GM18502 (cell line): Measurements from ENCODE around the gene GJC3.
"Not testable (repeated sequence)": the region's sequence is repeated elsewhere in the genome, so short reads cannot be mapped to it uniquely, and the experiment has no call there.

Experiments used
- ATAC-seq: cut with Tn5 transposase; IDR thresholded peaks from one replicate; pipeline ENCODE4 v1.9.1; 2021; ENCODE audit warnings: mild to moderate bottlenecking; ENCODE audit not compliant: unreplicated experiment, poor library complexity

Gene GJC3, protein sequence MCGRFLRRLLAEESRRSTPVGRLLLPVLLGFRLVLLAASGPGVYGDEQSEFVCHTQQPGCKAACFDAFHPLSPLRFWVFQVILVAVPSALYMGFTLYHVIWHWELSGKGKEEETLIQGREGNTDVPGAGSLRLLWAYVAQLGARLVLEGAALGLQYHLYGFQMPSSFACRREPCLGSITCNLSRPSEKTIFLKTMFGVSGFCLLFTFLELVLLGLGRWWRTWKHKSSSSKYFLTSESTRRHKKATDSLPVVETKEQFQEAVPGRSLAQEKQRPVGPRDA

GRCh38 chr7:99928994-99929729 is at the start of gene GJC3:
TSS of gene GJC3 (minus strand) at chr7:99929620. CDS start at chr7:99929620, 0 bp downstream.
- no peak for ATAC-seq

- ATAC-seq = no peak
Measured at GRCh38 chr7:99976626-99977025, 47.2 kb upstream of the GJC3 start.

DNA sequence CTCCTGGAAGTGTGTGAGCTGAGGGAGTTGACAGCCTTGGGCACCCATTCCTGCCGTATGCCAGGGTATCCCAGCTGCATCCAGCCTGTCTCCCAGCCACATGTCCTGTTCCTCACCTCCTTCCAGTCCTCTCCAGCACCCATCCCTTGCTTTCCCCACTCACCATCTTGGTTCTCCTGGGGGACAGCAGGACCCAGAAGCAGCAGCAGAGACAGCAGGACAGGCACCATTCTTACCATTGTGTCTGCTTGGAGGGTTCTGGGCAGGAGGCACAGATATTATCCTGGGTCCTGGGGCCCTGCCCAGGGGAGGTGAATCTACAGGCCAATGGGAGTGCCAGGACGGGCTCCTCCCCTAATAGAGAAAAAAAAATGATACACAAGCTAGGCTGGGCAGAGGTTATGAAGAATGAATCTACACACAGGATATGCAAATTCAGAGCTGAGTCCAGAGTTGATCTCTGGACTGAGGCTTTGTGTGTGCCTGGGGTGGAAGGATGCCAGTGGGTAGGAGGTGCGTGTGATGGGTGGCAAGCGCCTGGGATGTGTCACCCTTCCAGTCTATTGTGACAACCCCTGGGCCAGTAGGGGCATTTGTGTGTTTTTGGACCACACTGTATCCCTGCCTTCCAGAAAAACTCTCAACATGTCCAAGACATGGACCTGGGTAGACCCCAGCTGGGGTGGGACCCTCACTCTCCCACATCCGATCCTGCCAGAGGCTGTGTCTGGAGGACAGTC is 46.5 kb upstream of the GJC3 start, which contains the start of gene AZGP1:
TSS of gene AZGP1 (minus strand) at position 250 of the 740 bp plus-strand sequence. CDS start at position 239, 11 bp downstream.
- ATAC-seq = no peak

DNA sequence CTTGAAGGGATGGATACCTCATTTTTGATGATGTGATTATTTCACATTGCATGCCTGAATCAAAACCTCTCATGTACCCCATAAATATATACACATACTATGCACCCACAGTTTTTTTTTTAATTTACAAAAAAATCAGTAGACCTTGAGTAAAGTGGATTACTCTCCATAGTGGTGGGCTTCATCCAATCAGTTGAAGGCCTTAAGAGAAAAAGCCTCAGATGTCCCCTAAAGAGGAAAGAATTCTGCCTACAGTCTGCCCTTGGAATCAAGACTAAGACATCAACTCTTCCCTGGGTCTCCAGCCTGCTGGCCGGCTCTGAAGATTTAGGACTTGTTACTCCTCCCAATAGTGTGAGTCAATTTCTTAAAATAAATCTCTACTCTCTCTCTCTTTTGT is 45.3 kb upstream of the GJC3 start:
- no peak for ATAC-seq

DNA sequence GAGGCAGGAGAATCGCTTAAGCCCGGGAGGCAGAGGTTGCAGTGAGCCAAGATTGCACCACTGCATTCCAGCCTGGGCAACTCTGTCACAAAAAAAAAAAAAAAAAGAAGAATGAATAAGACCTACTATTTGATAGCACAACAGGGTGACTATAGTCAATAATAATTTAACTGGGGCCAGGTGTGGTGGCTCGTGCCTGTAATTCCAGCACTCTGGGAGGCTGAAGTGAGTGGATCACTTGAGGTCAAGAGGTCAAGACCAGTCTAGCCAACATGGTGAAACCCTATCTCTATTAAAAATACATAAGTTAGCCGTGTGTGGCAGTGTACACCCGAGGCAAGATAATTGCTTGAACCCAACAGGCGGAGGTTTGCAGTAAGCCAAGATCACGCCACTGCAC is 44.4 kb upstream of the GJC3 start:
- not testable (repeated sequence) for ATAC-seq

GRCh38 chr7:99971242-99971641 is 41.8 kb upstream of the GJC3 start:
- no peak for ATAC-seq

DNA sequence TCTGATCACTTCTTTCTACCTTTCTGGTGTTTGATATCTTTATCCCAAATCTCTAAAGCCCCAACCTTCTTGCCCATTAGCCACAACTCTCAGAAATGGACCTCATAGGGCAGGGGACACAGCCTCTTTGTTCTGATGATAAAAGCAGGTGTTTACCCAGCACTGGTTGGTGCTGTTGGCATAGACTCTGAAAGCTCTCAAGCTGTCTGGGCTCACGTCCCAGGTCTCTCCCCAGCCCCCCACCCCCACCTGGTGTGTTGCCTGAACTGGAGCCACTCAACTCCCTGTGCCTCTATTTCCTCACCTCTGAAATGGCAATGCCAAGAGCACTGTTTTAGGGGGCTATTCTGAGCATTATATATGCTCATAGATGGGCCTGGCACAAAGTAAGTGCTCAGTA is 40.4 kb upstream of the GJC3 start:
- not testable (repeated sequence) for ATAC-seq

- no peak for ATAC-seq
Measured at GRCh38 chr7:99969298-99969697, 39.9 kb upstream of the GJC3 start.

DNA sequence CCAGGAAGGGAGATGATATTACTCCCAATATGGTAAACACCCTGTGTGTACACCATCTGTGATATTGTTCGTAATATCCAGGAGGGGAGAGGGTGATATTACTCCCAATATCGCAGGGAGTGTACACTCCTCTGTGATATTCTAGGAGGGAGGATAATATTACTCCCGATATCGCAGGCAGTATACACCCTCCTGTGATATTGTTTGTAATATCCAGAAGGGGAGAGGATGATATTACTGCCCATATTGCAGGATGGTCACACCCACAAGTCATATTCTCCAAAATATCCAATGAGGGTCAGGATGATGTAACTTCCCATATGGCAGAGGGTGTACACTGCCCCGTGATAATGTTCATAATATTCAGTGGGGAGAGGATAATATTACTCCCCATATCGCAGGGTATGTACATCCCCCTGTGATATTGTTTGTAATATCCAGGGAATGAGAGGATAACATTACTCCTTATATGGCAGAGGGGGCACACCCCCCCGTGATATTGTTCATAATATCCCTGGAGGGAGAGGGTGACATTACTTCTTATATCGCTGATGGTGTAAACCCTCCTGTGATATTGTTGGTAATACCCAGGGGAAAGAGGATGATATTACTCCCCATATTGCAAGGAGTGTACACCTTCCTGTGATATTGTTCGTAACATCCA is 29.3 kb upstream of the GJC3 start:
- ATAC-seq = no peak

- ATAC-seq = no peak
Measured at GRCh38 chr7:99955247-99955646, 25.8 kb upstream of the GJC3 start.

- ATAC-seq = not testable (repeated sequence)
Measured at GRCh38 chr7:99954643-99955042, 25.2 kb upstream of the GJC3 start.

- ATAC-seq = no peak
Measured at GRCh38 chr7:99953649-99954048, 24.2 kb upstream of the GJC3 start.

DNA sequence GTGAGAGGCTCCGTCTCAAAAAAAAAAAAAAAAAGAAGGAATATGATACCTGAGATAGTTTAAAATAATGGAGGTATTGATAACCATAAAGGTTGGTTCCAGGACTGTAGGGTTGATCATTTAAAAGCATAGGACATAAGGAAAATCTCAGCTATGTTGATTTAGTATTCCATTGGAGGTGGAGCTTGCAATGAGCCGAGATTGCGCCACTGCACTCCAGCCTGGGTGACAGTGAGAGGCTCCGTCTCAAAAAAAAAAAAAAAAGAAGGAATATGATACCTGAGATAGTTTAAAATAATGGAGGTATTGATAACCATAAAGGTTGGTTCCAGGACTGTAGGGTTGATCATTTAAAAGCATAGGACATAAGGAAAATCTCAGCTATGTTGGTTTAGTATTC is 23.2 kb upstream of the GJC3 start:
- not testable (repeated sequence) for ATAC-seq

DNA sequence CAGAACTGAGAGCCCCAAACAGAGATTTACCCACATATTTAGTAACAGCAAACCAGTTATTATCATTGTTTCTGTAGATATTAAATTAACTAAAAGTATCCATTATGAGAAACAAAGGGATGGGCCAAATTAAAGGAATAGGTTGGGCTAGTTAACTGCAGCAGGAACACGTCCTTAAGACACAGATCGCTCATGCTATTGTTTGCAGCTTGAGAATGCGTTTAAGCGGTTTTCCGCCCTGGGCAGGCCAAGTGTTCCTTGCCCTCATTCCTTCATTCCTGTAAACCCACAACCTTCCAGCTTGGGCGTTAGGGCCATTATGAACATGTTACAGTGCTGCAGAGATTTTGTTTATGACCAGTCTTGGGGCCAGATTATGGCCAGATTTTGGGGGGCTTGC is 21.4 kb upstream of the GJC3 start:
- ATAC-seq = not testable (repeated sequence)

DNA sequence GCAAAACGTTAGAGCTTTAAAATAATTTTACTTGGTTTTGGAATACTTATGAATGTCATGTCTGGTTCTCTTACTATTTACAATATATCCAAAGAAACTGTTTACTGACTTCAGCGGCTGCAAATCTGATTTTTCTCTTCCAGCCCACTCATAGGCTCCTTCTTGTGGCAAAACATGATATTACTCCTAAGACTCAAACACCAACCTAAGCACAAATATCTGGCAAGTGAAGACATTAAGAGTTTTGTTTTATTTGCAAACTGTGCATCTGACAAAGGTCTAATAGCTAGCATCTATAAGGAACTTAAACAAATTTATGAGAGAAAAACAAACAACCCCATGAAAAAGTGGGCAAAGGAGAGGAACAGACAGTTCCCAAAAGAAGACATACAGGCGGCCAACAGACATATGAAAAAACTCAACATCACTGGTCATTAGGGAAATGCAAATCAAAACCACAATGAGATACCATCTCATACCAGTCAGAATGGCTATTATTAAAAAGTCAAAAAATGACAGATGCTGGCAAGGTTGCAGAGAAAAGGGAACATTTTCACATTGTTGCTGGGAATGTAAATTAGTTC is 20.3 kb upstream of the GJC3 start:
- ATAC-seq = no peak

GRCh38 chr7:99947608-99948007 is 18.2 kb upstream of the GJC3 start:
- no peak for ATAC-seq

DNA sequence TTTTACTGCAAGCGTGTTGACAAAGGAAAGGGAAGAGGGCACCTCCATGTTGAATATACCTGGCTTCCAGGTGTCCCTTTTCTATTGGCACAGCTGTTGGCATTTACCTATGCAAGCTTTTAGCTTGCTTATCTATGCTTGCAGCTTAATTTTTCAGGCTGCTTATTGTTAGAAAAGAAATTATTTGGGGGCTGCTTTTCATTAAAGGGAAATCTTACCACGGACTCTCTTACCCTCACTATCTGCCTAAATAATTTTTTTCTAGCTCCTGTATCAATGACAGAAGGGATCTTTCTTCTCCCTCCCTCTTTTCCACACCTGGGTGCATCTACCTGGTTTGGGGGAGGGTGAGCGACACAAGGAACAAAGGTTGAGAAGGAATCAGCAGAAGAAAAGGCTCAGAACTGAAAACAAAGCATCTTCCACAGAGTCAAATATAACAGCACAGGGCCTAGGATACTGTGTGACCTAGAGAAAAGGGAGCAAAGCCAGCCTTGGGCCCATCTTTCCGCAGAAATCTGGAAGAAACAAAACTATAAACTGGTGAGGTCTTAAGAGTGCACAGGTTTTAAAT is 15.2 kb upstream of the GJC3 start:
- no peak for ATAC-seq

GRCh38 chr7:99943641-99944496 is 14.4 kb upstream of the GJC3 start:
- no peak for ATAC-seq

DNA sequence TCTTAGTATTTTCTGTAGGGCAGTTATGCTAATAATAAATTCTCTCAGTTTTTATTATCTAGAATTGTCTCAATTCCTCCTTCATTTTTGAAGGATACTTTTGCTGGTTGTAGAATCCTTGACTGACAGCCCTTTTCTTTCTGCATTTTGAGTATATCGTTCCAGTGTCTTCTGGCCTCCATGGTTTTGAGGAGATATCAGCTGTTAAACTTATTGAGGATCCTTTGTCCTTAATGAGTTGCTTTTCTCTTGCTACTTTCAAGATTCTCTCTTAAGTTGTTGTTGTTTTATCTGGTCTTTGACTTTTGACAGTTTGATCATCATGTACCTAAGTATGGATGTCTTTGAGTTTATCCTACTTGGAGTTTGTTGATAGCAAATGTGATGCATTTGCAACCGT is 8.9 kb upstream of the GJC3 start:
- ATAC-seq = no peak
